Smooth muscle cell (in vitro differentiated cells): ENCODE measurements around the gene UGT8. TPM values are rescaled to one million over a fixed set of nuclear protein-coding genes. Genes with fewer than 3 reads are reported as not detected.

Source experiments
- DNase-seq: peaks from one replicate; lab custom pipeline; 2025; ENCODE audit not compliant: unreplicated experiment; lab: John Stamatoyannopoulos, UW
- H2AFZ ChIP-seq: fragments of 200-600 bp; sonication (generic); 2 replicates; pipeline ENCODE4 v1.6.0; 2016; ENCODE audit warnings: antibody characterized with exemption, low read depth, mild to moderate bottlenecking
- H3F3A ChIP-seq: fragments of 200-600 bp; sonication (generic); 2 replicates; pipeline ENCODE4 v1.6.0; 2017; ENCODE audit warnings: antibody characterized with exemption, low read depth
- H3K27ac ChIP-seq: fragments of 200-600 bp; sonication (generic); 2 replicates; pipeline ENCODE4 v1.5.1; 2016; ENCODE audit warnings: low read depth, mild to moderate bottlenecking
- H3K27me3 ChIP-seq: fragments of 200-600 bp; sonication (generic); 2 replicates; pipeline ENCODE4 v1.6.1; 2016; ENCODE audit warnings: low read depth, mild to moderate bottlenecking
- H3K36me3 ChIP-seq: fragments of 200-600 bp; sonication (generic); 2 replicates; pipeline ENCODE4 v1.5.1; 2016; ENCODE audit warnings: low read depth
- H3K4me1 ChIP-seq: fragments of 200-600 bp; sonication (generic); 2 replicates; pipeline ENCODE4 v1.5.1; 2016; ENCODE audit warnings: low read depth
- H3K4me2 ChIP-seq: fragments of 200-600 bp; sonication (generic); 2 replicates; pipeline ENCODE4 v1.6.0; 2016; ENCODE audit warnings: mild to moderate bottlenecking
- H3K4me3 ChIP-seq: fragments of 200-600 bp; sonication (generic); 2 replicates; pipeline ENCODE4 v1.5.1; 2016; ENCODE audit warnings: mild to moderate bottlenecking
- H3K79me2 ChIP-seq: fragments of 200-600 bp; sonication (generic); 2 replicates; pipeline ENCODE4 v1.6.0; 2016; ENCODE audit warnings: low read depth, mild to moderate bottlenecking
- H3K9ac ChIP-seq: fragments of 200-600 bp; sonication (generic); 2 replicates; pipeline ENCODE4 v1.6.0; 2016; ENCODE audit warnings: low read depth
- H3K9me3 ChIP-seq: fragments of 200-600 bp; sonication (generic); replicated peaks from 2 replicates; pipeline ENCODE4 v1.5.1; 2016; ENCODE audit warnings: low read depth
- H4K20me1 ChIP-seq: fragments of 200-600 bp; sonication (generic); 2 replicates; pipeline ENCODE4 v1.6.0; 2016; ENCODE audit warnings: low read depth
- WGBS: methylation state at CpG from one replicate; pipeline ENCODE4 v1.1.7; 2016; ENCODE audit warnings: low lambda C conversion rate; 5-methylcytosine and 5-hydroxymethylcytosine counted together
- polyA plus RNA-seq: library from polyadenylated mRNA; unstranded; fragments of >200 nt; fragmentation: Nextera tagmentation; extraction: Ambion mirVana; gene quantifications from 2 replicates; pipeline ENCODE4 v1.2.1, GENCODE V29; 2016
- total RNA-seq: library from RNA; depleted of rRNA; stranded (reverse); fragments of >200 nt; gene quantifications from 2 replicates; pipeline ENCODE4 v1.2.3, GENCODE V29; 2014
- TF ChIP-seq, protein P1 (sequence below): fragments of 200-600 bp; sonication (generic); IDR thresholded peaks from 2 replicates; pipeline ENCODE4 v1.5.1; 2017; ENCODE audit warnings: borderline replicate concordance, mild to moderate bottlenecking, antibody characterized with exemption; ENCODE audit not compliant: insufficient read depth, poor library complexity, severe bottlenecking

UGT8 gene
- total and polyA plus RNA-seq, 2 experiments from 2014 or later = not detected

DNA sequence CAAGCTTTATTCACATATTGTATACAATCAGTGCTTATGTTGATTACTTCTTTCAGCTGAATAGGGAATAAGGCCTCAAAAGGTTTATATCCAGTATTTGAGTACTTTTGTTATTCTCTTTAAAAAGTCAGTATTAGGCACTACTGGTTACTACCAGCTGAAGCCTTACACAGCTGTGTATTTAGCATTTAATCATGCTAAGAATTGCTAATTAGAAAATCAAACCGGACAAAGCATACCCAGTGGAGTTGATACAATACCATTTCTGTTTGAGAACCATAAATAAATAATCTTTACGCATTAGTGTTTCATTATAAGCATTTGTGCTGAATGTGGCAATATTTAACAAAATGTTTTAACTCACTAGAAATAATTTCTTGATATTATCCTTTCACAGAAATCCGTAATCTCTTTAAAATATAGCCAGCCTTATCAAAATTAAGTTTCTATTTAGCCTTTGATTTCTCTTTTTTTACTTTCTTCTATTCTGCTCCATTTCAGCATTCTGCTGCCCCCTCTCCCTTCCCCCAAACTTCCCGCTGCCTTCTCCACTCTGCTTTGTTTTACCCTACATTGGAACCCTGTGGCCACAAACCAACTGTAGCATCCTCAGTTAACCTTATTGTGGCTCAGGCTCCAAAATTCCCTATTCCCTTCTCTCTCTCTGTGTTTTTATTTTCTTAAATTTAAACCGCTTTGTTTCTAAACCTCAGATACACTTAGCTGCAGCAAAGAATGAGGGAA, 37.8 kb downstream of the UGT8 start:
- DNase-seq = no peak
- no peak overlapping the region for H3K4me3 ChIP-seq
- no peak overlapping the region for H3K9ac ChIP-seq
- no peak overlapping the region for H3K4me2 ChIP-seq
- H3K27me3 ChIP-seq = no peaks in the 10 kb centered on the region
- H3K27ac ChIP-seq = no peak overlapping the region
- no peaks in the 10 kb centered on the region for H3F3A ChIP-seq
- no peaks in the 10 kb centered on the region for H3K9me3 ChIP-seq
- no peaks in the 10 kb centered on the region for H3K79me2 ChIP-seq
- H3K36me3 ChIP-seq = no peaks in the 10 kb centered on the region
- 99% methylated on average over 5 of the region's 5 CpGs for WGBS
- no peaks in the 10 kb centered on the region for H4K20me1 ChIP-seq
- H3K4me1 ChIP-seq = no peaks in the 10 kb centered on the region
- TF ChIP-seq, protein P1, sequence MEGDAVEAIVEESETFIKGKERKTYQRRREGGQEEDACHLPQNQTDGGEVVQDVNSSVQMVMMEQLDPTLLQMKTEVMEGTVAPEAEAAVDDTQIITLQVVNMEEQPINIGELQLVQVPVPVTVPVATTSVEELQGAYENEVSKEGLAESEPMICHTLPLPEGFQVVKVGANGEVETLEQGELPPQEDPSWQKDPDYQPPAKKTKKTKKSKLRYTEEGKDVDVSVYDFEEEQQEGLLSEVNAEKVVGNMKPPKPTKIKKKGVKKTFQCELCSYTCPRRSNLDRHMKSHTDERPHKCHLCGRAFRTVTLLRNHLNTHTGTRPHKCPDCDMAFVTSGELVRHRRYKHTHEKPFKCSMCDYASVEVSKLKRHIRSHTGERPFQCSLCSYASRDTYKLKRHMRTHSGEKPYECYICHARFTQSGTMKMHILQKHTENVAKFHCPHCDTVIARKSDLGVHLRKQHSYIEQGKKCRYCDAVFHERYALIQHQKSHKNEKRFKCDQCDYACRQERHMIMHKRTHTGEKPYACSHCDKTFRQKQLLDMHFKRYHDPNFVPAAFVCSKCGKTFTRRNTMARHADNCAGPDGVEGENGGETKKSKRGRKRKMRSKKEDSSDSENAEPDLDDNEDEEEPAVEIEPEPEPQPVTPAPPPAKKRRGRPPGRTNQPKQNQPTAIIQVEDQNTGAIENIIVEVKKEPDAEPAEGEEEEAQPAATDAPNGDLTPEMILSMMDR = no peak
- H2AFZ ChIP-seq = no peak overlapping the region

DNA sequence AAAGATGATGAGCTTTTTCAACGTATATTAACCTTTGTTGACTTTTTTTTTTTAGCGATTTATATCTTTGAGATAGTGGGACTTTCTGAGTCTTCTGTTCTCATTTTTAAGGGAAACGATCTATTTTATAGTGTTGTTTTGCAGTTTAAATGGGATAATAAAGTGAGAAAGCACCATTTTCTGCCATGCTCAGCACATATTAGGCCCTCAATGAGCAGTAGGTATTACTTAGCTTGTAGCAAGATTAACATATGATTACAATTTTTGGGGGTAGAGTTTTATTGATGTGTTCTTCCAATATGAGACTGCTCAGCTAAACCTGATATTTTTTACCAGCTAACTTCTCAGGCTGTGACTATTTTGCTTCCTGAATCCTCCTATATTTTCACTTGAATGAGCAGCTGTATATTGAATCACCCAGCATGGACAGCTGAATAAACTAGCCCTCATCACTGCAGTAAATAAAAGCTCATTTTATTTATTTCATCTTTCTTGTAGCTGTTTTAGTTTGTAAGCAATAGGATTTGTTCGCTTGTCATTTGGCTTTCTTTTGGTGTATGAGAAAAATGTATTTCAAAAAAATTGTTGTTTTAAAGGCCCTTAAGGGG, 43.7 kb downstream of the UGT8 start:
- Histone ChIP-seq H3K9ac (no peak overlapping the region), H3K27ac (no peak overlapping the region), H3K4me1 (no peaks in the 10 kb centered on the region), H3K4me2 (no peak overlapping the region), H2AFZ (no peak overlapping the region), H3K27me3 (no peaks in the 10 kb centered on the region), H3K79me2 (no peaks in the 10 kb centered on the region), H3K36me3 (no peaks in the 10 kb centered on the region), H3K9me3 (no peaks in the 10 kb centered on the region), H3K4me3 (no peak overlapping the region), H3F3A (no peaks in the 10 kb centered on the region), H4K20me1 (no peaks in the 10 kb centered on the region)
- TF ChIP-seq, protein P1 = no peak
- WGBS = 95% methylated on average over 4 of the region's 4 CpGs
- no peak for DNase-seq

DNA sequence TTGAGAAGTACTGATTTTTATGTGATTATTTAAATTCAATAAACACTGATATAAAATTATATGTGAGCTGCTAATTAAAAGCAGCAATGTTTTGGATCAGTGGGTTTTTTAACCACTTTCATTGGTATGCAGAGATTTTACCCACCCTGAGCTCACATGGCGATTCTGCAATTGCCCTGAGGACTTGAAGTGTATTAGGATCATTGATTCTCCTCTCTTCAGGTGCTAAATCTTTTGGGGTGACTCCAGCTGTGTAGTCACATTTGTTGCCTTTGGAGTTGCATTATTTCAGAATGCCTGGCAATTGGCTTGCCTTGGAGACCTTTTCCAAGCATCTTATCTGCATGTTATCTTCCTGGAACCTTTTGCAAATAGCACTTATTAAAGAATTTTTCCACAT, 51.3 kb downstream of the UGT8 start:
- Histone ChIP-seq H3K79me2 (no peaks in the 10 kb centered on the region), H4K20me1 (no peaks in the 10 kb centered on the region), H3K27me3 (peaks cover 3% of the 10 kb centered on the region), H3K4me1 (no peaks in the 10 kb centered on the region), H3K4me3 (no peak overlapping the region), H2AFZ (no peak overlapping the region), H3K4me2 (no peak overlapping the region), H3F3A (no peaks in the 10 kb centered on the region), H3K27ac (no peak overlapping the region), H3K9ac (no peak overlapping the region), H3K36me3 (no peaks in the 10 kb centered on the region), H3K9me3 (no peaks in the 10 kb centered on the region)
- TF ChIP-seq, protein P1 = no peak
- no peak for DNase-seq
- 54% methylated on average over 1 of the region's 1 CpG for WGBS
